ENCODE measurements around the gene ZC3H8.
A peak's percentile ranks its signal among the peaks of the same experiment; 100 is the strongest.

ZC3H8 gene

DNA sequence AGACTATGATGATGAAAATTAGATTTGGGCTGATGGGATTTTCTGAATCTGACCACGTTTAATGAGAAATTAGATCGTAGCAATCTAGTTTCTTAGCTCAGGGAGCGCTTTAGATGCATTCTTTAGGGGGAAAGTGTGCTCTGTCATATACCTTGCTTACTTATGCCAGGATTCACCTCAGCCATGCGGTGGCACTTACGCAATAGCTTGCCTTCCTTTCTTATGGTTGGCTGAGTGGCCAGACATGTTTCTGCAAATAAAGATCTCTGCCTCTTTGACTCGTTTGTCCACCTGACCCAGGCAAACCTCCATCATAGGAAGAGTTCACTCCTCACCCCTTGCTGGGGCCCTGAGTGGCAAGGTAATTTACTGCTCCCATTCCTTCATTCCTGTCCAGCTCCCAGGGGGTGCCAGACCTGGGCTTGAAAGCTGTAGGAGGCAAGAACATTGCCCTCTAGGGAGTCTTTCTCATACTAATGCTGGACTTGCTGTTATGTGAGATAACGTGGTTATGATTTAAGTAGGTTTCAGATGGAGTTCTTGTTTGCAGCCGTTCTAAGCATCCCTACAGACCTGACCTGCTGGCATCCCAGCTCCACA lies 59.6 kb downstream of the ZC3H8 start:
- no peak for DNase-seq (ENCODE audit: low spot score)

DNA sequence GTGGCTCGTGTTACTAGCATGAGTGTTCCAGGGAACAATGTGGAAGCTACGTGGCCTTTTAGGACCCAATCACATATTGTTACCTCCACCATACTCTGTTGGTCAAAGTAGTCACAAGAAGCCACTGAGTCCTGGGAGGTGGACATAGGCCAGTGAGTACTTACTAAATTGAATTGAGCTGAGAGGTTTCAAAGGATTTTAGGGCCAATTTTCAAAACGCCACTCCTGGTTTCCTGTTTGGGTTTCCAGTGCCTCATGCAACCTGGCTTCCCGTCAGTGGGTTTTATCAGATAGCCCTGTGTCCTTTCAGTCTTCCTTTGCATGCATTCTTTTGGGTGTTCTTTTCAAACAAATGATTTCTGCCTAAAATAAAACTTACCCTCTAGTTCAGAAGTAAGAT lies 60.4 kb downstream of the ZC3H8 start:
- no peak for DNase-seq (ENCODE audit: low spot score)

- DNase-seq (ENCODE audit: low spot score): no peak
Observed at GRCh38 chr2:112194028-112194427, 60.8 kb downstream of the ZC3H8 start.

DNA sequence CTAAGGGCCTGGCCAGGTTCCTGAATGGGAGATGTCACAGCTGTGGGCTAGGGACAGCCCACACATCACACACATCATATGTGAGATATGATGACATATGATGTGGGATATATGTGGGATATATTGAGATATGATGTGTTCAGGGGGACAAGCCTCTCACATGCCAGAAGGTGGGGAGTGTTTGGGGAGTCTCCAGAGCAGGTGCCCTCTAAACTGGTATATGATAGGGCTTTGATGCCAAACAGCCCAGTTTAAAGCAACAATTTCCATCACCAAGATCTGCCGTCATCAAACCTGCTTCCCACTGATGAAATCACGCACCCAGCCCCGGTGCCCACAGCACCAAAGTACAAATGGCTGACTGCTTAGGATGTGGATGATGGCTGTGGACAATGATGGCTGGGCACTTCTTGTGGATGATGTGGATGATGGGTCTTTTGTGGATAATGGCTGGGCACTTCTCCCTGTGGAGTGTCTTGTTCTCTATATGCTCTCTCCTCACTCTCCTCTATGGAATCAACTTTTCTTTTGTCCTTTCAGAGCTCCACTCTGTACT lies 65.8 kb downstream of the ZC3H8 start:
- DNase-seq (ENCODE audit: low spot score): no peak

GRCh38 chr2:112187805-112188596 lies 66.8 kb downstream of the ZC3H8 start:
- DNase-seq (ENCODE audit: low spot score): peak; percentile 86

DNA sequence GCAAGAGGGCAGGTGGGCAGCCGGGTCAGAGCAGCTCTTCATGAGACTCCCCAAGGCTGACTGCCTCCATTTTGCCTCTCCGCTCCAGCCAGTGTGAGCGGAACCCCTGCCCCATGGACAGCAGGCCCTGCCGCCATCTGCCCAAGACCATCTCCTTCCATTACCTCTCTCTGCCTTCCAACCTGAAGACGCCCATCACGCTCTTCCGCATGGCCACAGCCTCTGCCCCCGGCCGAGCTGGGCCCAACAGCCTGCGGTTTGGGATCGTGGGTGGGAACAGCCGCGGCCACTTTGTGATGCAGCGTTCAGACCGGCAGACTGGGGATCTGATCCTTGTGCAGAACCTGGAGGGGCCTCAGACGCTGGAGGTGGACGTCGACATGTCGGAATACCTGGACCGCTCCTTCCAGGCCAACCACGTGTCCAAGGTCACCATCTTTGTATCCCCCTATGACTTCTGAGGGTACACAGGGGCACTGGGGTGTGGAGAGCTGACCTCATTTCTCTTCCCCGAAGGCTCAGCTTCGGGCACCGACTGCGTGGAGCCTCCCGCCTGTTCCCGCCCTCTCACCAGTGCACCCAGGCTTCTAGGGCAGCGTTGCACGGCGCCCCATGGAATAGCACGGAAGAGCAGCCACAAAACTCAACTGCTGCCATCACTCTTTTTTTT lies 67.7 kb downstream of the ZC3H8 start:
- DNase-seq (ENCODE audit: low spot score): no peak

GRCh38 chr2:112185131-112185530 lies 69.7 kb downstream of the ZC3H8 start:
- DNase-seq (ENCODE audit: low spot score): no peak

- no peak for DNase-seq (ENCODE audit: low spot score)
Observed at GRCh38 chr2:112184121-112184520, 70.7 kb downstream of the ZC3H8 start.

DNA sequence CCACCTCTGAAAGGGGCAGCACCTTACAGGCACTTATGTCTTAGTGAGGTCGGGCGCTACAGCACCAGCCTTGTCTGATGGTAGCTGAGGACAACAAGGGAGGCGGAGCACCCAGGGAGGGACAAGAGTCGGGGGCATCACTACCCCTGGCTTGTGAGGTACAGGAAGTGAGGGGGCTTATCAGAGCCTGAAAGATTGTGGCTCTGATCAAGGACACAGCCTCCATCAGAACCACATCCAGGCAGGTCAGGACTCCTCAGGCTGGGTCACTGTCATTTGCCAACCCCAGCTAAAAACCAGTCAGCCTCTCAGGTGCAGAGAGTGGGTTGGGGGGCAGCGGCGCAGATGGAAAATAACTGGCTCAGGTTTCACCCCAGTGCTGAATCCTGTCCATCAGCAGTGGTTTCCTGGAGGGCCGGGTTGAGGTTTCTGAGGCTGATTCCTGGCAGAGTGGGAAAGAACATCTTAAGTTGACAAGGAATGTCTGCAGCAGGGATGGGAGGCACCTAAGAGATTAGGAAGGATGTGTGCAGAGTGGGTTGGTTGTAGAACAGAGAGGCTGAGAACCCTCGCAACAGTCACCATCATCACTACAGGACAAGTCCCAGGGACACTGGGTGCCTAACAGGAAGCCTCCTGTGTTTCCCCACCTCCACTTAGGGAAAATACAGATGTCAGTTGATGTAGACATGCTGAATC lies 71.4 kb downstream of the ZC3H8 start:
- no peak for DNase-seq (ENCODE audit: low spot score)

DNA sequence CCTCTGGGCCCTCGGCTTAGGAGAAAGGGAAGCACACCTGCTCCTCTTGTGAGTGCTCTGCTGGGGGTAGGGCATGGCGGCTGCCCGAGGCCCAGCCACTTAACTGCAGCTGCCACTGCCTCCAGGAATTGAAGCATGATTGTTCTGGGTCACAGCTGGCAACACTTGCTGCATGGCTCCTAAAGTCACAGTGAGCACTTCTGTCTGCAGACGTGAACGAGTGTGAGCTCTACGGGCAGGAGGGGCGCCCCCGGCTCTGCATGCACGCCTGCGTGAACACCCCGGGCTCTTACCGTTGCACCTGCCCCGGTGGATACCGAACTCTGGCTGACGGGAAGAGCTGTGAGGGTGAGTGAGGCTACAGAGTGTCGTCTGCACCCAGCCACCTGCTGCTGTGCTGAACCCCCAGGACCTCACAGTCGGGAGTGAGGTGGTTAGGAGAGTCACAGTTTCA lies 72.2 kb downstream of the ZC3H8 start:
- peak; percentile 67 for DNase-seq (ENCODE audit: low spot score)

- peak; percentile 66 for DNase-seq (ENCODE audit: low spot score)
Observed at GRCh38 chr2:112181571-112182290, 73.1 kb downstream of the ZC3H8 start.

DNA sequence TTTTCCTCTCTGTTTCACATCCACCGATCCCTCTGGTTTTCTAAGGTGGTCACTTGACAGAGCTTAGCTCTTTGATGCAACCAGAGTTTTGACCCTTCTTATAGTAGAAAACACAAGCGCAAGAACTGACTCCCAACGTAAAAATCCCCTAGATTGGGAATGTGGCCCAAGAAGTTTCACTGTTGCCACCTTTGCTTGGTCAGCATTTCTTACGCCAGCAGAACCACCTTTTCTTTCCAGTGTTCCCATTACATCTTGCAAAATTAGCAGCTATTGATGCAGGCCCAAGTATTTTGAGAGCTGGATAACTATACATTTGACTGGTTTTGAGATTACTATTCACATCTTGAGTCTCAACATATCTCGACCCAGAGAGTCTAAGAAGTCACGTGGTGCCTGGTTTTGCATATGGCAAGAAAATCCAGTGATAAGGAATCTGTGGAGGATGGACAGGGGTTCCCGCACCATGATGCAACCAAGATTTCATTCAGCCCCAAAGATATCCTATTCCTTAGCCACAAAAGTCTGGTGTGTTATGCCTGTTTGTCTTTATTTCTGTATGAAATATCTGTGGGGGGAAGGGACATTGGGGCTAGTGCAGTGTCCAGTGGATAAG lies 78.8 kb downstream of the ZC3H8 start:
- no peak for DNase-seq (ENCODE audit: low spot score)

DNA sequence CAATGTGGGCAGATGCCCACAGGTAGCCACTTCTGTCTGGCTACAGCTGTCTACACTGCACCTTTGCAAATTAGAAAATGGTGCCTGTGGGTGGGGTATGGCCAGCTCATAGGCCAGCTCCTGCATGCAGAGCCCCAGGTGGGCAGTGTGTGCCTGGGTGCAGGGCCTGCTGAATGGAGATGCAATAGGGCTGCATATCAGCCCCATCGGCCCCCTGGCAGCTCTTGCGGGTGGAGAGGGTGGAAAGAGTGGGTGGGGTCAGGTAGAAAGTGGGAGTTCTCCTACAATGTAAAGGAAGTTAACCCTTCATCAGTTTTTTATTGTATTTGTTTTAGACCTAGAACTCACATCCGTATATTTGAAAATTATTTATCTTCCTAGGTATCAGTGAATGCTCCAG lies 79.5 kb downstream of the ZC3H8 start:
- DNase-seq (ENCODE audit: low spot score): no peak

- no peak for DNase-seq (ENCODE audit: low spot score)
Observed at GRCh38 chr2:112174383-112174782, 80.5 kb downstream of the ZC3H8 start.

GRCh38 chr2:112173646-112174319 lies 81.1 kb downstream of the ZC3H8 start:
- DNase-seq (ENCODE audit: low spot score): no peak

DNA sequence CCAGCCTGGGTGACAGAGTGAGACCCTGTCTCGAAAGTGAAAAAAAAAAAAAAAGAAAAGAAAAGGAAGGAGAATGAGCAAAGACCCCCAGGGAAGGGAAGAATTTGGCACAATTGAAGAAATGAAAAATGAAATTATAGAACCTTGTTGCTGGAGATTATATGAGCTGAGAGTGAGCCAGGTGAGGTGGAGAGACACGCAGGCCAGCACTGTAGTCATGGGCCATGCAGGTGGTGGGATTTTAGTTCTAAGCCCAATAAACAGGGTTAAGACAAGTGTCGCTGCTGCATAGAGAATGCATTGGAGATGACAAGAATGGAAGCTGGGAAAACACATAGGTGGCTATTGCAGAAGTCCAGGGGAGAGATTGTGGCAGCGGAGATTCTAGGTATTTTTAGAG lies 84.3 kb downstream of the ZC3H8 start:
- DNase-seq (ENCODE audit: low spot score): no peak

DNA sequence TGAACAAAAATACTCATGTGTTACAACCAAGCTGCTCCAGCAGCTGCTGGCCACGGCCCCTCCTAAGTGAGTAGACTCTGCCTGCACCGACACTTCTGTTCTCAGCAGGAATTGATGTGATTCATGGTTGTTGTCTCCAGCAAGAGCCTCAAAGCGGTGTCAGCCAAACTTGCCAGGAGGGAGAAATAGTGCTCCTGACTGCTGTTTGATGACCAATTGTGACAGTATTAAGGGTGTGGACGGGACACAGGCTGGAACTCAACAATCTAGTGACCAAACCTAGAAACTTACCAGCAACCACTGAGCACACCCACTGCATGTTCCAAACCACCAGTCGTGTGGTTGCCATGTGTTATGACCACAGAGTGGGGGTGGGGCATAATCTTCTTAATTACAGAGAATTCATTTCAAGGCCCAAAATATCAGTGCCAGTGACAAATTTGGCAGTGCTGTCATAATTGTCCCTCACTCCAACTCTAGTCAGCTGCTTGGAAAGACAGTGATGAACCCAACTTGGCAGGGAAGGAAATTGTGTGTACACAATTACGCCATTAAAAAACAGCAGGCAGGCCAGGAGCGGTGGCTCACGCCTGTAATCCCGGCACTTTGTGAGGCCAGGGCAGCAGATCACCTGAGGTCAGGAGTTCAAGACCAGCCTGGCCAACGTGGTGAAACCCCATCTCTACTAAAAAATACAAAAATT lies 86.3 kb downstream of the ZC3H8 start:
- DNase-seq (ENCODE audit: low spot score): no peak

DNA sequence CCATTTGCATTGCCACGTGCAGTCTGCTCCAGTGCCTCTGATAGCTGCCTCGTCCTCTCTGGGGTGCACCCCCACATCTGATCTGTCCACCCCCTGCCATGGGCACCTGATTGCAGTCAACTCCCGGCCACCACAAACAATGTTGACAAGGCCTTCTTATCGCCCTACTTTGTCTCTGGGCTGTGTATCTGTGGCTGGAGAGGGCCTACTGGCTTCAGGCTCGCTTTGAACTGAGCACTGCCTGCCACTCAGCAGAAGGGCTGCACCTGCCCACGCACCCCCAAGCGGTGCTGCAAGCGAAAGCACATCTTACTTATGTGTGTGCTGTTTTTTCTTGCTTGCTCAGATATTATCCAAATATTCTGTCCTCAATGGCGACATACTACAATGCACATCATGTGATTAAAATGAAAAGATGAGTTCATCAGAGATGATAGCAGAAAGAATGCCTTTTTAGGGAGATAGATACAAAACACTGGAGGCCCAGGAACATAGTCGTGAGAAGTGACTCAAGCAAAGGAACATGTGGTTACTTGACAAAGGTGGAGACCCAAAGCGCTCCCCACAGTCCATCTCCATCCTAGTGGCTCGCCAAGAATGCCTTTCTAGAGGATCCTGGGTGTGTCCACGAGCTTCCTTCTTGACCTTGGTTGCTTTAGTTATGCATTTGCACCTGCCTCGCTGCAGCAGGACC lies 87.9 kb downstream of the ZC3H8 start:
- peak; percentile 18 for DNase-seq (ENCODE audit: low spot score)

DNA sequence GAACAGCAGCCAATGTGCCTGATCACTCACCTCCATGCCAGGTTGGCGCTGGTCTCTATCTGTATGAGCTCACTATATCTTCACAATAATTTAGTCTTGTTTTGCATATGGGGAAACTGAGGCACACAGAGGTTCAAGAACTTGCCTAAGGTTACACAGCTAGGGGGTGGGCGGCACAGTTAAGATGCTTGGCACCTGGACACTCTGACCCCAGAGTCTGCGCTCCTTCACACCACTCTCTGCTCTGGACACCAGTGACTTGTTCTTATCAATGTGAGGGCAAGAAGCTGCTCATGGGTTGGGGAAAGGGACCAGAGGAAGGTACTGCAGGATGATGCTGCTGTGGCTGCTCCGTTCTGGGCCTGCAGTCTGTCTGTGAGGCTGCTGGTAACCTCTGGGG lies 89.5 kb downstream of the ZC3H8 start:
- DNase-seq (ENCODE audit: low spot score): no peak
